ENCODE measurements around the gene PACSIN2. TPM values are rescaled to one million over a fixed set of nuclear protein-coding genes. Genes with fewer than 3 reads are reported as not detected.

PACSIN2 gene
- total RNA-seq, 1 experiment from 2014 or later = 60.2 TPM

- H3K4me3 ChIP-seq (ENCODE audit: low read depth in 2 of 2, low read length in 2 of 2) = no peak overlapping the region
- no peaks in the 10 kb centered on the region for H3K36me3 ChIP-seq (ENCODE audit: control insufficient read depth, insufficient read depth, low read length)
- in situ Hi-C loops (cut with HindIII; ENCODE audit: low pct_unique_long_range_greater_than_20kb, low sequenced_read_pairs) (no loop called here), intact Hi-C loops (cut with micrococcal nuclease; ENCODE audit: unreplicated experiment) (no loop called here)
- BruUV-seq (replicated peaks) = no TSS peak
- no peaks in the 10 kb centered on the region for H3K27me3 ChIP-seq (ENCODE audit: control insufficient read depth, insufficient read depth, low read length)
- ChIA-PET POLR2A (no interaction called here), CTCF (interaction anchor here (0.6 to 1.1 kb wide), 3 partner anchors 100 to 153 kb away, joined by 3 to 4 read pairs (median 3); no protein-coding TSS in a partner anchor)
- DNase-seq (ENCODE audit: low read depth, low spot score) (peak; percentile 24), ATAC-seq (peak; percentile 73)
- peaks cover 18% of the 10 kb centered on the region for H3K4me1 ChIP-seq (ENCODE audit: control insufficient read depth, insufficient read depth, low read length)
- no peak for TF ChIP-seq SIN3A (IDR thresholded peaks at IDR 0.05; ENCODE audit: borderline replicate concordance, insufficient read depth, low read depth, low read length)
- TF ChIP-seq TCF7L2 (IDR thresholded peaks at IDR 0.05; ENCODE audit: low read depth, low read length) = no peak
- no peak for TF ChIP-seq REST (IDR thresholded peaks at IDR 0.05; ENCODE audit: insufficient read depth in 1 of 2, low read depth in 2 of 2, low read length in 1 of 2)
- TF ChIP-seq POLR2AphosphoS5 (IDR thresholded peaks at IDR 0.05; ENCODE audit: low read depth, low read length) = no peak
- TF ChIP-seq CTCF (IDR thresholded peaks at IDR 0.05) = no peak
- no peak overlapping the region for H3K27ac ChIP-seq (ENCODE audit: low read length)
- no peaks in the 10 kb centered on the region for H3K9me3 ChIP-seq (ENCODE audit: control insufficient read depth, insufficient read depth, low read depth, low read length)
Observed at GRCh38 chr22:42990131-42990838, 24.7 kb downstream of the PACSIN2 start.

GRCh38 chr22:42986115-42986514 lies 28.8 kb downstream of the PACSIN2 start:
- DNase-seq (ENCODE audit: low read depth, low spot score) (no peak), ATAC-seq (no peak)
- TF ChIP-seq SIN3A (IDR thresholded peaks at IDR 0.05; ENCODE audit: borderline replicate concordance, insufficient read depth, low read depth, low read length) (no peak), REST (IDR thresholded peaks at IDR 0.05; ENCODE audit: insufficient read depth in 1 of 2, low read depth in 2 of 2, low read length in 1 of 2) (no peak), TCF7L2 (IDR thresholded peaks at IDR 0.05; ENCODE audit: low read depth, low read length) (no peak), CTCF (IDR thresholded peaks at IDR 0.05) (no peak), POLR2AphosphoS5 (IDR thresholded peaks at IDR 0.05; ENCODE audit: low read depth, low read length) (no peak)
- Histone ChIP-seq H3K4me1 (ENCODE audit: control insufficient read depth, insufficient read depth, low read length) (peaks cover under 1% of the 10 kb centered on the region), H3K27me3 (ENCODE audit: control insufficient read depth, insufficient read depth, low read length) (no peaks in the 10 kb centered on the region), H3K36me3 (ENCODE audit: control insufficient read depth, insufficient read depth, low read length) (no peaks in the 10 kb centered on the region), H3K4me3 (ENCODE audit: low read depth in 2 of 2, low read length in 2 of 2) (no peak overlapping the region), H3K9me3 (ENCODE audit: control insufficient read depth, insufficient read depth, low read depth, low read length) (no peaks in the 10 kb centered on the region), H3K27ac (ENCODE audit: low read length) (no peak overlapping the region)
- intact Hi-C loops (cut with micrococcal nuclease; ENCODE audit: unreplicated experiment) (no loop called here), in situ Hi-C loops (cut with HindIII; ENCODE audit: low pct_unique_long_range_greater_than_20kb, low sequenced_read_pairs) (no loop called here)
- CTCF ChIA-PET = no interaction called here
- BruUV-seq (replicated peaks) = no TSS peak
- POLR2A ChIA-PET = no interaction called here
